K562 (cell line): ENCODE data around the gene PICK1. TPM values are rescaled to one million over a fixed set of nuclear protein-coding genes. Genes with fewer than 3 reads are reported as not detected.

Source experiments
- MYNN ChIP-seq, 2 experiments: sonication (generic); formaldehyde crosslinking in 1 of 2; IDR thresholded peaks; 2 replicates each; pipeline versions ENCODE4 v1.5.0 to v1.6.1; 2016 to 2020; ENCODE audit warnings: antibody characterized with exemption in 1 of 2, missing genetic modification reagents in 1 of 2
- PHTF2 ChIP-seq: fragments of 250-450 bp; sonication (Bioruptor Pico); IDR thresholded peaks from 2 replicates; pipeline ENCODE4 v1.5.0; 2021; ENCODE audit warnings: mild to moderate bottlenecking
- SIRT6 ChIP-seq: IDR thresholded peaks from one replicate; pipeline ENCODE4 v1.6.1; 2012; ENCODE audit warnings: low read depth, mild to moderate bottlenecking, control low read depth, inconsistent platforms, low read length, moderate library complexity
- ZBTB1 ChIP-seq: sonication (generic); formaldehyde crosslinking; IDR thresholded peaks from 2 replicates; pipeline ENCODE4 v1.8.1; 2023; ENCODE audit warnings: missing genetic modification reagents, low read depth, mild to moderate bottlenecking, borderline replicate concordance
- ZNF551 ChIP-seq: fragments of 250-450 bp; sonication (Bioruptor Pico); IDR thresholded peaks from 2 replicates; pipeline ENCODE4 v1.5.0; 2021; ENCODE audit warnings: mild to moderate bottlenecking, moderate library complexity
- polyA plus RNA-seq, 8 experiments: library from polyadenylated mRNA; depleted of rRNA in 4 of 8; stranded (reverse) in 5 of 8; unstranded in 3 of 8; fragments of >200 nt; fragmentation: Nextera tagmentation in 2 of 8; fragmentation: Illumina TruSeq in 1 of 8; extraction: Ambion mirVana in 2 of 8; extraction: Trizol in 1 of 8; gene quantifications; 2 replicates each; pipeline versions ENCODE4 v1.2.1 to v1.2.3, GENCODE V29; 2011 to 2014; ENCODE audit warnings: inconsistent platforms in 1 of 8, missing spikeins in 1 of 8
- total RNA-seq, 7 experiments: library from RNA; depleted of rRNA in 6 of 7; stranded (reverse); fragments of >200 nt in 6 of 7; fragmentation: Illumina TruSeq in 2 of 7; extraction: Trizol in 2 of 7; gene quantifications; 2 replicates each; pipeline versions ENCODE4 v1.2.1 to v1.2.3, GENCODE V29; 2011 to 2021; ENCODE audit warnings: low replicate concordance in 1 of 7
- TF ChIP-seq, protein P1 (sequence below): sonication (generic); formaldehyde crosslinking; IDR thresholded peaks from 2 replicates; pipeline ENCODE4 v1.8.0; 2022; ENCODE audit warnings: mild to moderate bottlenecking, low read depth, missing genetic modification reagents
- TF ChIP-seq, protein P2 (sequence below): fragments of 450-650 bp; formaldehyde crosslinking; IDR thresholded peaks from 2 replicates; pipeline ENCODE4 v1.4.0; 2022; ENCODE audit warnings: missing genetic modification characterization

PICK1 gene
- total and polyA plus RNA-seq, 9 of the 15 experiments (the other 6 are each of a cell fraction or from before 2014, with no cell fraction given) = 0.06 to 11.0 (median 7.9) TPM; not detected in 1

DNA sequence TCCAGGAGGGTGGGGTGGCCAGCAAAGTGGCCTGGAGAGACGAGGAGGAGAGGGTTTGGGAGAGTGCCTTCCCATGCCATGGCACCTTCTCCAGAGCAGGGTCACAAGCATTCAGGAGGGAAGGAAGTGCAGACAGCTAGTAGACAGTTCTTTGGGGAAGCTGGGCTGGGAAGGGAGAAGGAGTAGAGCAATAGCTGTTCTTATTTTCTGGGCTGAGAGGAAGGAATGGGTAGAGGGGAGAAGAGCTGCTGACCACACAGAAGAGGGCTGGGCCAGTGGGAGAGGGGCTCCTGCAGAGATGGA lies 14.8 kb upstream of the PICK1 start (continued):
- TF ChIP-seq, protein P1, sequence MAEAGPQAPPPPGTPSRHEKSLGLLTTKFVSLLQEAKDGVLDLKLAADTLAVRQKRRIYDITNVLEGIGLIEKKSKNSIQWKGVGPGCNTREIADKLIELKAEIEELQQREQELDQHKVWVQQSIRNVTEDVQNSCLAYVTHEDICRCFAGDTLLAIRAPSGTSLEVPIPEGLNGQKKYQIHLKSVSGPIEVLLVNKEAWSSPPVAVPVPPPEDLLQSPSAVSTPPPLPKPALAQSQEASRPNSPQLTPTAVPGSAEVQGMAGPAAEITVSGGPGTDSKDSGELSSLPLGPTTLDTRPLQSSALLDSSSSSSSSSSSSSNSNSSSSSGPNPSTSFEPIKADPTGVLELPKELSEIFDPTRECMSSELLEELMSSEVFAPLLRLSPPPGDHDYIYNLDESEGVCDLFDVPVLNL (CRISPR knock-in tag) = no peak
- no peak for TF ChIP-seq SIRT6
- TF ChIP-seq PHTF2 = no peak
- TF ChIP-seq, protein P2, sequence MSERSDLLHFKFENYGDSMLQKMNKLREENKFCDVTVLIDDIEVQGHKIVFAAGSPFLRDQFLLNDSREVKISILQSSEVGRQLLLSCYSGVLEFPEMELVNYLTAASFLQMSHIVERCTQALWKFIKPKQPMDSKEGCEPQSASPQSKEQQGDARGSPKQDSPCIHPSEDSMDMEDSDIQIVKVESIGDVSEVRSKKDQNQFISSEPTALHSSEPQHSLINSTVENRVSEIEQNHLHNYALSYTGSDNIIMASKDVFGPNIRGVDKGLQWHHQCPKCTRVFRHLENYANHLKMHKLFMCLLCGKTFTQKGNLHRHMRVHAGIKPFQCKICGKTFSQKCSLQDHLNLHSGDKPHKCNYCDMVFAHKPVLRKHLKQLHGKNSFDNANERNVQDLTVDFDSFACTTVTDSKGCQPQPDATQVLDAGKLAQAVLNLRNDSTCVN (CRISPR knock-in tag) = no peak
- TF ChIP-seq ZNF551 (CRISPR knock-in tag) = no peak
- TF ChIP-seq ZBTB1 (CRISPR knock-in tag) = no peak
- TF ChIP-seq MYNN (IDR thresholded peaks at IDR 0.05) = no peak
- TF ChIP-seq MYNN (CRISPR knock-in tag; IDR thresholded peaks at IDR 0.05) = no peak
